Mesendoderm (in vitro differentiated cells): ENCODE data around the gene FIGNL1.
A peak's percentile ranks its signal among the peaks of the same experiment; 100 is the strongest.

Experiments used
- DNase-seq: peaks from one replicate; pipeline ENCODE4 v3.0.0; 2013
- H2AK5ac ChIP-seq: 2 replicates; pipeline ENCODE4 v1.6.1; 2013; ENCODE audit warnings: low read length, inconsistent platforms
- H2BK120ac ChIP-seq: 2 replicates; pipeline ENCODE4 v1.6.1; 2013; ENCODE audit warnings: low read depth, mild to moderate bottlenecking, low read length, moderate library complexity, mixed read lengths
- H2BK15ac ChIP-seq: replicated peaks from 2 replicates; pipeline ENCODE4 v1.6.1; 2013; ENCODE audit warnings: low read depth, mild to moderate bottlenecking, moderate library complexity
- H2BK5ac ChIP-seq: 2 replicates; pipeline ENCODE4 v1.6.1; 2013; ENCODE audit warnings: low read length, inconsistent platforms
- H3K18ac ChIP-seq: 2 replicates; pipeline ENCODE4 v1.6.1; 2013; ENCODE audit warnings: mild to moderate bottlenecking, low read length, mixed read lengths
- H3K23ac ChIP-seq: one replicate; pipeline ENCODE4 v1.6.1; 2013; ENCODE audit warnings: low read length
- H3K27ac ChIP-seq: 2 replicates; pipeline ENCODE4 v1.5.1; 2013; ENCODE audit warnings: low read depth, mild to moderate bottlenecking, inconsistent platforms, low read length, moderate library complexity
- H3K27me3 ChIP-seq: 2 replicates; pipeline ENCODE4 v1.6.1; 2013; ENCODE audit warnings: low read length, control low read depth, mild to moderate bottlenecking, inconsistent platforms; ENCODE audit not compliant: insufficient read depth, poor library complexity
- H3K36me3 ChIP-seq: 2 replicates; pipeline ENCODE4 v1.6.1; 2013; ENCODE audit warnings: low read length, inconsistent platforms; ENCODE audit not compliant: control insufficient read depth, insufficient read depth
- H3K4ac ChIP-seq: one replicate; pipeline ENCODE4 v1.6.1; 2013; ENCODE audit warnings: low read depth, mild to moderate bottlenecking, low read length, moderate library complexity
- H3K4me1 ChIP-seq: 2 replicates; pipeline ENCODE4 v1.6.1; 2013; ENCODE audit warnings: low read depth, low read length, inconsistent platforms; ENCODE audit not compliant: control insufficient read depth
- H3K4me2 ChIP-seq: 2 replicates; pipeline ENCODE4 v1.6.1; 2013; ENCODE audit warnings: low read length
- H3K4me3 ChIP-seq: 2 replicates; pipeline ENCODE4 v1.5.1; 2013; ENCODE audit warnings: mild to moderate bottlenecking, low read length
- H3K56ac ChIP-seq: one replicate; pipeline ENCODE4 v1.6.1; 2013; ENCODE audit warnings: low read length
- H3K79me1 ChIP-seq: 2 replicates; pipeline ENCODE4 v1.6.1; 2013; ENCODE audit warnings: low read length, inconsistent platforms
- H3K79me2 ChIP-seq: 2 replicates; pipeline ENCODE4 v1.6.1; 2013; ENCODE audit warnings: mild to moderate bottlenecking, low read length; ENCODE audit not compliant: control insufficient read depth, insufficient read depth
- H3K9ac ChIP-seq: 2 replicates; pipeline ENCODE4 v1.6.1; 2013; ENCODE audit warnings: low read length, inconsistent platforms
- H4K5ac ChIP-seq: one replicate; pipeline ENCODE4 v1.6.1; 2013; ENCODE audit warnings: low read length
- H4K8ac ChIP-seq: one replicate; pipeline ENCODE4 v1.6.1; 2013; ENCODE audit warnings: low read depth, mild to moderate bottlenecking, control low read depth, low read length, moderate library complexity
- WGBS: extraction: QIAGEN DNeasy Blood & Tissue Kit; methylation state at CpG from one replicate; pipeline ENCODE4 v1.1.7; 2013; ENCODE audit warnings: low lambda C conversion rate, missing lambda C conversion rate; ENCODE audit not compliant: insufficient coverage; ENCODE audit errors: extremely low coverage; 5-methylcytosine and 5-hydroxymethylcytosine counted together

The FIGNL1 gene

DNA sequence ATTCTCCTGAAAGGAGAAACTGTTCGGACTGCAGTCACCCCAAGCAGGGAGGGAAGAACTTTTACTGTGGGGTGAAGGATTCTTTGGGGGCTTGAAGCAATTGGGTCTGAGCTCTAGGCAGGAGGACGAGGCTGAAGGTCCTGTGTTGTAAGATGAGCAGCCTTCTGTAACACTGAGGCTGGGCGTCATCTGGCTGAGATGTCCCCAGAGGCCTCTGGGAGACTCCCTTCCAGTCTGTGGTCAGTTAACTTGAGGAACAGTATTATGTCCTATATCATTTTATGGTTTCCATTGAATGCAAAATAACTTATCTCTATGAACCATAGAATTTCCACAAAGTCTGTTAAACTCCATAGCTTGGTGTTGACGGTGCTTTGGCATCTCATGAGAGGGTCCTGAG is 26.3 kb downstream of the FIGNL1 start:
- no peak overlapping the region for H3K4me2 ChIP-seq
- no peak overlapping the region for H2BK5ac ChIP-seq
- H3K4me1 ChIP-seq: no peaks in the 10 kb centered on the region
- H3K18ac ChIP-seq: no peak overlapping the region
- no CpG with 5 or more reads among the region's 4 CpGs for WGBS
- no peak overlapping the region for H3K4ac ChIP-seq
- no peak overlapping the region for H3K23ac ChIP-seq
- H4K5ac ChIP-seq: no peak overlapping the region
- H3K27me3 ChIP-seq: no peaks in the 10 kb centered on the region
- no peak overlapping the region for H3K56ac ChIP-seq
- H2BK120ac ChIP-seq: no peak overlapping the region
- H4K8ac ChIP-seq: no peak overlapping the region
- H2BK15ac ChIP-seq: no peak overlapping the region
- H2AK5ac ChIP-seq: no peak overlapping the region
- H3K79me2 ChIP-seq: no peaks in the 10 kb centered on the region
- no peaks in the 10 kb centered on the region for H3K79me1 ChIP-seq
- H3K36me3 ChIP-seq: no peaks in the 10 kb centered on the region
- DNase-seq: no peak
- no peak overlapping the region for H3K27ac ChIP-seq
- no peak overlapping the region for H3K4me3 ChIP-seq
- no peak overlapping the region for H3K9ac ChIP-seq

- H3K79me1 ChIP-seq: no peaks in the 10 kb centered on the region
- H3K56ac ChIP-seq: no peak overlapping the region
- no peak overlapping the region for H3K23ac ChIP-seq
- H3K27ac ChIP-seq: no peak overlapping the region
- no peak overlapping the region for H2BK15ac ChIP-seq
- no peak overlapping the region for H3K18ac ChIP-seq
- no peaks in the 10 kb centered on the region for H3K36me3 ChIP-seq
- H2BK120ac ChIP-seq: no peak overlapping the region
- no peak overlapping the region for H2AK5ac ChIP-seq
- no peak overlapping the region for H3K4me2 ChIP-seq
- H4K5ac ChIP-seq: no peak overlapping the region
- H4K8ac ChIP-seq: no peak overlapping the region
- H3K27me3 ChIP-seq: no peaks in the 10 kb centered on the region
- no peaks in the 10 kb centered on the region for H3K79me2 ChIP-seq
- WGBS: no CpG with 5 or more reads among the region's 6 CpGs
- no peak overlapping the region for H2BK5ac ChIP-seq
- H3K4me3 ChIP-seq: no peak overlapping the region
- H3K4me1 ChIP-seq: no peaks in the 10 kb centered on the region
- no peak overlapping the region for H3K9ac ChIP-seq
- no peak for DNase-seq
- H3K4ac ChIP-seq: no peak overlapping the region
Observed at GRCh38 chr7:50422858-50423257, 27.3 kb downstream of the FIGNL1 start.

GRCh38 chr7:50421043-50421442 is 29.1 kb downstream of the FIGNL1 start:
- no peak overlapping the region for H2AK5ac ChIP-seq
- no peaks in the 10 kb centered on the region for H3K79me1 ChIP-seq
- no peaks in the 10 kb centered on the region for H3K4me1 ChIP-seq
- H4K5ac ChIP-seq: no peak overlapping the region
- H3K79me2 ChIP-seq: no peaks in the 10 kb centered on the region
- no peak overlapping the region for H3K9ac ChIP-seq
- no peak overlapping the region for H3K27ac ChIP-seq
- H3K4me2 ChIP-seq: no peak overlapping the region
- no peak for DNase-seq
- H4K8ac ChIP-seq: no peak overlapping the region
- H2BK120ac ChIP-seq: no peak overlapping the region
- H3K18ac ChIP-seq: no peak overlapping the region
- WGBS: no CpG with 5 or more reads among the region's 3 CpGs
- no peak overlapping the region for H3K4ac ChIP-seq
- H3K56ac ChIP-seq: no peak overlapping the region
- H2BK5ac ChIP-seq: no peak overlapping the region
- no peaks in the 10 kb centered on the region for H3K36me3 ChIP-seq
- no peak overlapping the region for H2BK15ac ChIP-seq
- H3K4me3 ChIP-seq: no peak overlapping the region
- H3K27me3 ChIP-seq: no peaks in the 10 kb centered on the region
- H3K23ac ChIP-seq: no peak overlapping the region

- Histone ChIP-seq H2BK15ac (no peak overlapping the region), H2BK120ac (no peak overlapping the region), H3K79me2 (no peaks in the 10 kb centered on the region), H3K18ac (no peak overlapping the region), H3K56ac (peak overlapping the region; percentile 44), H3K4me2 (no peak overlapping the region), H3K27ac (no peak overlapping the region), H4K8ac (no peak overlapping the region), H3K23ac (no peak overlapping the region), H3K27me3 (no peaks in the 10 kb centered on the region), H3K79me1 (no peaks in the 10 kb centered on the region), H2BK5ac (no peak overlapping the region), H2AK5ac (no peak overlapping the region), H3K9ac (no peak overlapping the region), H3K4me1 (no peaks in the 10 kb centered on the region), H4K5ac (no peak overlapping the region), H3K4me3 (no peak overlapping the region), H3K36me3 (no peaks in the 10 kb centered on the region), H3K4ac (no peak overlapping the region)
- DNase-seq: peak; percentile 42
- no CpG with 5 or more reads among the region's 14 CpGs for WGBS
Observed at GRCh38 chr7:50418526-50419290, 31.4 kb downstream of the FIGNL1 start.

DNA sequence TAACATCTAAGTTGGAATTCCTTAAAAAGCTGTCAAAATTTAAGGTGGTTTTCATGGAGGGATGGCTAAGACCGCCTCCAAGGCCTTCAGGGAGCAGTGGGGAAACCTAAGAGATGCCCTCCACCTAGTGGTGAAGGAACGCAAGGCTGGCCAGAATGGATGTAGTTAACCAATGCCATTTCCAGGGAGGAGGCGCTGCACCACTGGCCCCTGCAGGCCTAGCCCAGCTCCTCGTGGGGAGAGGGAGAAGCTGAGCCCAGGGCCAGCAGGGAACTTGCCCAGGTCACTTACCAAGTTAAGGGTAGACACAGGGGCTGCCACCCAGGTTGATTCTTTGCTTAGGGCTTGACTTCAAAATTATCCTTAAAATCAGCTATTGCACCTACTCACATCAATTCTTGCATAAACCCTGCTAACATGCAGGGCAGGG is 32.0 kb downstream of the FIGNL1 start:
- Histone ChIP-seq H4K8ac (no peak overlapping the region), H3K79me1 (no peaks in the 10 kb centered on the region), H3K4me2 (no peak overlapping the region), H3K27ac (no peak overlapping the region), H4K5ac (no peak overlapping the region), H3K9ac (no peak overlapping the region), H3K4me3 (no peak overlapping the region), H3K18ac (no peak overlapping the region), H2AK5ac (no peak overlapping the region), H2BK15ac (no peak overlapping the region), H3K79me2 (no peaks in the 10 kb centered on the region), H3K23ac (no peak overlapping the region), H3K56ac (no peak overlapping the region), H3K4me1 (no peaks in the 10 kb centered on the region), H3K4ac (no peak overlapping the region), H3K36me3 (no peaks in the 10 kb centered on the region), H2BK5ac (no peak overlapping the region), H3K27me3 (no peaks in the 10 kb centered on the region), H2BK120ac (no peak overlapping the region)
- DNase-seq: peak; percentile 94
- no CpG with 5 or more reads among the region's 4 CpGs for WGBS
